TTC549 (cell line): ENCODE data around the gene AK1.

ENCODE experiments used
- FAIRE-seq: peaks from 2 replicates; lab custom pipeline; 2012; peaks lifted over from hg19 to GRCh38; lab: Jason Lieb, UNC

Gene AK1

DNA sequence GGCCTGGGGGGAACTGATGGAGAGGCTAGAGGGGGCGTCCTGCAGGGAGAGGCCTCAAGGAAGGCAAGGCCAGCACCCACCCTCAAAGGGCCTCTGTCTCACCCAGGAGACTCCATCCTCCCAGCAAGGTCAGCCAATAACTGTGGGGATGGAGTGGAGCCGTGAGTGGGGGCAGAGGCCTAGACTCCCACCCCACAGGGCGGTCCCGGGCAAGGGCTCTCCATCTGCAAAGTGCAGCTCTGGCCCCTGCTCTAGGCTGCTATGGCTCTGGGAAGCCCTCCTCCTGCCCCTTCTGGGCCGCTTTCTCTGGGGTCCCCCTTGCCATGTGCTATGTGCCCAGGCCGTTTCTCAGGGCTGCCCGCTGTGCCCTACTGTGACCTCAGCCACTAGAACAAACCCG, 60.7 kb downstream of the AK1 start:
- FAIRE-seq: no peak
